Adrenal gland (tissue), 5 donors: ENCODE results near the gene DLGAP3.

Experiments used
- CTCF ChIP-seq, 6 experiments: fragments of 450-650 bp in 4 of 6; fragments of 200-600 bp in 2 of 6; sonication (generic) in 1 of 6; IDR thresholded peaks; 1 replicate in 5 of 6; 2 replicates in 1 of 6; pipeline versions ENCODE4 v1.5.1 to v1.8.0; 2016 to 2021; ENCODE audit warnings: antibody characterized with exemption in 6 of 6, mild to moderate bottlenecking in 2 of 6, moderate library complexity in 1 of 6
- POLR2A ChIP-seq, 2 donors: fragments of 450-650 bp; IDR thresholded peaks; one replicate each; pipeline ENCODE4 v1.6.1; 2017; ENCODE audit warnings: antibody characterized with exemption in 2 of 2, mild to moderate bottlenecking in 2 of 2, moderate library complexity in 1 of 2
- donor health status: DM: no; HTN: no; CAD: no.

GRCh38 chr1:34847094-34847493, 82.4 kb downstream of the DLGAP3 start:
- TF ChIP-seq CTCF (IDR thresholded peaks at IDR 0.05) (no peak), POLR2A (IDR thresholded peaks at IDR 0.05) (no peak)
